ENCODE results near the gene TMEM116. TPM values are rescaled to one million over a fixed set of nuclear protein-coding genes. Genes with fewer than 3 reads are reported as not detected.

The TMEM116 gene
- total RNA-seq, 1 donor = 10.5 TPM

DNA sequence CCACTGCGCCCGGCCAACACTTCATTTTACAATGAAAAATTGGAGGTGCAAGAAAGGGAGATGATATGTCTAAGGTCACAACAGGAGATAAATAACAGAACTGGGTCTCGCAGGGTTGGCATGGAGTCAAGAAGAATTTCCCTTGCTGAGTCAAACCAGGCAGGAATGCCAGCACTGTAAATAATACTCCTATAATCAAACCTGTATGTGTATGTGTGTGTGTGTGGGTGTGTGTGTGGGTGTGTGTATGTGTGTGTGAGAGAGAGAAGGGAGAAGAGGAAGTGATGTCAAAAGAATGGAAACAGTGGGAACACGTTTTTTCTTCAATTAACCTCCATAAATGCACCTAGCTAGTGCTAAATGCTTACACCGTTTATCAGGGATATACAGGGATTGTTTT is 70.4 kb downstream of the TMEM116 start:
- Histone ChIP-seq H4K20me1 (ENCODE audit: insufficient read depth, low read length) (no peaks in the 10 kb centered on the region), H3K79me2 (ENCODE audit: insufficient read depth, low read length) (no peaks in the 10 kb centered on the region), H3K36me3 (ENCODE audit: insufficient read depth, low read length) (no peaks in the 10 kb centered on the region), H3K4me2 (ENCODE audit: insufficient read depth, low read length) (no peak overlapping the region), H2AFZ (ENCODE audit: low read length) (no peak overlapping the region), H3K27me3 (ENCODE audit: insufficient read depth, low read length) (no peaks in the 10 kb centered on the region), H3K4me3 (ENCODE audit: insufficient read depth, low read length) (no peak overlapping the region), H3K27ac (ENCODE audit: low read depth, low read length) (no peak overlapping the region), H3K9me3 (ENCODE audit: low read depth, low read length) (no peaks in the 10 kb centered on the region), H3K4me1 (ENCODE audit: insufficient read depth, low read length) (no peaks in the 10 kb centered on the region)
- TF ChIP-seq, protein P1, sequence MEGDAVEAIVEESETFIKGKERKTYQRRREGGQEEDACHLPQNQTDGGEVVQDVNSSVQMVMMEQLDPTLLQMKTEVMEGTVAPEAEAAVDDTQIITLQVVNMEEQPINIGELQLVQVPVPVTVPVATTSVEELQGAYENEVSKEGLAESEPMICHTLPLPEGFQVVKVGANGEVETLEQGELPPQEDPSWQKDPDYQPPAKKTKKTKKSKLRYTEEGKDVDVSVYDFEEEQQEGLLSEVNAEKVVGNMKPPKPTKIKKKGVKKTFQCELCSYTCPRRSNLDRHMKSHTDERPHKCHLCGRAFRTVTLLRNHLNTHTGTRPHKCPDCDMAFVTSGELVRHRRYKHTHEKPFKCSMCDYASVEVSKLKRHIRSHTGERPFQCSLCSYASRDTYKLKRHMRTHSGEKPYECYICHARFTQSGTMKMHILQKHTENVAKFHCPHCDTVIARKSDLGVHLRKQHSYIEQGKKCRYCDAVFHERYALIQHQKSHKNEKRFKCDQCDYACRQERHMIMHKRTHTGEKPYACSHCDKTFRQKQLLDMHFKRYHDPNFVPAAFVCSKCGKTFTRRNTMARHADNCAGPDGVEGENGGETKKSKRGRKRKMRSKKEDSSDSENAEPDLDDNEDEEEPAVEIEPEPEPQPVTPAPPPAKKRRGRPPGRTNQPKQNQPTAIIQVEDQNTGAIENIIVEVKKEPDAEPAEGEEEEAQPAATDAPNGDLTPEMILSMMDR (IDR thresholded peaks at IDR 0.05; ENCODE audit: extremely low read depth, low read depth, low read length) = no peak
- peak; percentile 22 for DNase-seq (ENCODE audit: insufficient read length, low spot score, missing footprints)

DNA sequence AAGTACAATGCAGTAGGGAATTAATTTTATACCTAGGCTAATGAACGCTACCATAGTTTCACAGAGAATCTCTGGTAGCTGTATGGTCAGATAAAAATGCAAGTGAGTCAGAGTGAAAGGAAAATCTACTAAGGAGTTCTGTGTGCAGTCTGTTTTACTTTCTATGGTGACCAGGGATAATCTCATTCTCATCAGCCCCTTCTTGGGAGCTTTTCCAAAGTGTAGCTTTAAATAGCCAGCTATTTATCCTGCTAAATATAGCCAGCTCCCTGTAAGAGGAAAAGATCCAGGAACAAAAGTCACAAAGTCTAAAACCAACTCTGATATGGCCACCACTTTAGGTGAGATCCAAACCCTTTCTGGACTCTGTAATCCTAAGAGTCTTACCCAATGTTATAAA is 75.5 kb downstream of the TMEM116 start:
- Histone ChIP-seq H2AFZ (ENCODE audit: low read length) (peak overlapping the region; percentile 42), H3K36me3 (ENCODE audit: insufficient read depth, low read length) (no peaks in the 10 kb centered on the region), H4K20me1 (ENCODE audit: insufficient read depth, low read length) (no peaks in the 10 kb centered on the region), H3K27ac (ENCODE audit: low read depth, low read length) (no peak overlapping the region), H3K4me2 (ENCODE audit: insufficient read depth, low read length) (peak overlapping the region; percentile 4), H3K4me1 (ENCODE audit: insufficient read depth, low read length) (no peaks in the 10 kb centered on the region), H3K79me2 (ENCODE audit: insufficient read depth, low read length) (no peaks in the 10 kb centered on the region), H3K27me3 (ENCODE audit: insufficient read depth, low read length) (no peaks in the 10 kb centered on the region), H3K9me3 (ENCODE audit: low read depth, low read length) (no peaks in the 10 kb centered on the region), H3K4me3 (ENCODE audit: insufficient read depth, low read length) (no peak overlapping the region)
- TF ChIP-seq, protein P1 (IDR thresholded peaks at IDR 0.05; ENCODE audit: extremely low read depth, low read depth, low read length) = no peak
- DNase-seq (ENCODE audit: insufficient read length, low spot score, missing footprints) = peak; percentile 38

DNA sequence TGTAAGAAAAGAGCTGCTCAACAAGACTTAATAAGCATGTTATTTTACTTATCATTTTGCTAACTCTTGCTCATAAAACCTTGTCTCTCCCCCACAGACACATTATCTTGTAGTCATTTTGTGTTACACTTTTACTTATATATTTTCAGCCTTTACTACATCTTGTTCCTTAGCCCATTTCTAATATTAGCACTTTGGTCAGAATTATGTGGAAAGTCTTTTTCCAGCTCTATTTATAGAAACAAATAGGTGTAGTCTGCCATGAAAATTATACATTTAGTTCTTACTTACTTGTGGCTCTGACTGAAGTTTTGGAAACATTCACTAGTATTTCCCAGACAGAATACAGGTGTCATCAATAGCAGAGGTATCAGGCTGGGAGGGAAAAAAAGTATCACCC is 76.1 kb downstream of the TMEM116 start:
- H3K4me2 ChIP-seq (ENCODE audit: insufficient read depth, low read length) = no peak overlapping the region
- TF ChIP-seq, protein P1 (IDR thresholded peaks at IDR 0.05; ENCODE audit: extremely low read depth, low read depth, low read length) = no peak
- no peaks in the 10 kb centered on the region for H3K79me2 ChIP-seq (ENCODE audit: insufficient read depth, low read length)
- no peaks in the 10 kb centered on the region for H3K4me1 ChIP-seq (ENCODE audit: insufficient read depth, low read length)
- H3K27me3 ChIP-seq (ENCODE audit: insufficient read depth, low read length) = no peaks in the 10 kb centered on the region
- no peaks in the 10 kb centered on the region for H3K9me3 ChIP-seq (ENCODE audit: low read depth, low read length)
- no peak overlapping the region for H2AFZ ChIP-seq (ENCODE audit: low read length)
- no peak overlapping the region for H3K4me3 ChIP-seq (ENCODE audit: insufficient read depth, low read length)
- DNase-seq (ENCODE audit: insufficient read length, low spot score, missing footprints) = no peak
- H4K20me1 ChIP-seq (ENCODE audit: insufficient read depth, low read length) = no peaks in the 10 kb centered on the region
- no peak overlapping the region for H3K27ac ChIP-seq (ENCODE audit: low read depth, low read length)
- no peaks in the 10 kb centered on the region for H3K36me3 ChIP-seq (ENCODE audit: insufficient read depth, low read length)

DNA sequence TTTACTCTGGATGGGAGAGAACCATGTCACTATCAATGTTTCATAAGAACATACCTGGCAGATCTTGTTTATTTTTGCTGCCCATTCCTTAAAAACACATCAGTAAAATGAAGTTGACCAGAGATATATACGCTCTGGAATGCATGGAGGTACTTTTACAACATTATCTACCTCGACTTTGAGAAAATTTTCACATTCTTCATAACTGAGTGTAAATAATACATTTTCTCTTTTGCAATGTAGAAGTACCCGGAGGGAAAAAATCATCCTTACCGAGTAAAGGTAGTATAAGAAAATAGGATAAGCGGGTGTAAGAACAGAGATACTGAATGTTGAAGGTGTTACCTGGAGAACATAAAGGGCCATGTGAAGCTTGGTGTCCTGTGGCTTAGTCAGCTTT is 80.7 kb downstream of the TMEM116 start:
- no peak for DNase-seq (ENCODE audit: insufficient read length, low spot score, missing footprints)
- Histone ChIP-seq H2AFZ (ENCODE audit: low read length) (no peak overlapping the region), H4K20me1 (ENCODE audit: insufficient read depth, low read length) (no peaks in the 10 kb centered on the region), H3K9me3 (ENCODE audit: low read depth, low read length) (no peaks in the 10 kb centered on the region), H3K27ac (ENCODE audit: low read depth, low read length) (no peak overlapping the region), H3K4me1 (ENCODE audit: insufficient read depth, low read length) (no peaks in the 10 kb centered on the region), H3K36me3 (ENCODE audit: insufficient read depth, low read length) (no peaks in the 10 kb centered on the region), H3K27me3 (ENCODE audit: insufficient read depth, low read length) (no peaks in the 10 kb centered on the region), H3K4me3 (ENCODE audit: insufficient read depth, low read length) (no peak overlapping the region), H3K79me2 (ENCODE audit: insufficient read depth, low read length) (no peaks in the 10 kb centered on the region), H3K4me2 (ENCODE audit: insufficient read depth, low read length) (no peak overlapping the region)
- TF ChIP-seq, protein P1 (IDR thresholded peaks at IDR 0.05; ENCODE audit: extremely low read depth, low read depth, low read length) = no peak

Data from osteoblast (primary cell).